G401.6 (cell line): Measurements from ENCODE around the gene BCAS3.

Experiments used
- FAIRE-seq: peaks from 2 replicates; lab custom pipeline; 2012; peaks lifted over from hg19 to GRCh38; lab: Jason Lieb, UNC

Gene BCAS3

GRCh38 chr17:61400066-61400716, 722.5 kb downstream of the BCAS3 start:
- FAIRE-seq, result no peak

- FAIRE-seq, result no peak
Observed at GRCh38 chr17:61400717-61401388, 723.2 kb downstream of the BCAS3 start.

- no peak for FAIRE-seq
Observed at GRCh38 chr17:61401389-61402072, 723.9 kb downstream of the BCAS3 start.

DNA sequence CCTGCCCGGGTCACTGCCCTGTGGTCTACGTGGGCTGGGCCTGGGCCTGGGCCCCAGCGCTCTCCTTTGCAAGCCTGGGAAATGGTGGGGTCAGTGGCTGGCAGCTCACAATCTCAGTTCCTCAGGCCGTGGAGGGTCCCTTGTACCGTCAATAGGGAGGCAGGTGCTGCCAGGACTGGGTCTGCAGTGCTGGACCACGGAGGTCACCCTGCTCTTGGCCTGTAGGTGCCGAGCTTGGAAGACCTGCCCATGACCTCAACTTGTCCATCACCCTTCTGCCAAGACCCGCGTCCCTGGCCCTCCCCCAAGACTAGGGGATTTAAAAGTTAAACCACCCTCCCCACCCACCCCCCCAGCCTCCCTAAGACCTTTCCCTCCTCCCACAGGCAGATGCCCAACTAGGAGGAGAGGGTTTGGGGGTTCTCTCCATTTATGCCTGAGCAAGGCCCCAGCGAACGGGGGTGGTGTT, 724.5 kb downstream of the BCAS3 start:
- FAIRE-seq, result no peak

- FAIRE-seq, result no peak
Observed at GRCh38 chr17:61402978-61403800, 725.5 kb downstream of the BCAS3 start.

DNA sequence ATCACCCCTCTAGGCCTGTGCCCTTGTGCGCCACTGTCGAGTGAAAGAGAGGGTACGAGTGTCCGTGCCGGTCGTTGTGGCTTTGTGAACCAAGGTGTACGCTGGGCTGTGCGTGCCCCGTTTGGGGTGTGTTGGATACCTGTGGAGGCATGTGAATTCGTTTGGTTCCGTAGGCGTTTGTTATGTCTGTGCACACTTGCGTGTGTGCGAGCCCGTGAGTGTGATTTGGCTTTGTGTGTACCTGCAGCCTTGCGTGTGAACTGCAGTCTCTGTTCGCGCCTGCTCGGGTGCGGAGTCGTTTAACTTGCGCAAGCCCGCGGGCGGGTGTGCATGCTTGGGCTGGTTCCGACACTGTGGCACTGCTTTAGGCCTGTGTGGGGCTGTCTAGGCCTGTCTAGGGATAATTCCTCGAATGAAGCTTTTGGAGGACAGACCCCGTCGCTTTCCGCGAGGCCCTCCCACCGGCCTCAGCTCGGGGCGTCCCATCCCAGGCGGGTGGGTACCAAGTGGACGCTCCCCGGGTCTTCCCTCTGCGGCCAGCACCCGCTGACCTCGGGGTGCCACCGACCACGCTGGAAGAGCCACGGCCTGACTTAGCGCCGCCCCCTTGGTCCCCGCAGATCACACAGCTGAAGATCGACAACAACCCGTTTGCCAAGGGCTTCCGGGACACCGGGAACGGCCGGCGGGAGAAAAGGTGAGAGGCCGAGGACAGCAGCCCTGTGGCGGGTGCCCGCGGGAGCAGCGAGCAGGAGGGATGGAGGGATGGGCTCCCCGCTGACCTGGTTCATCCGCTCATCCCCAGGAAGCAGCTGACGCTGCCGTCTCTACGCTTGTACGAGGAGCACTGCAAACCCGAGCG, 726.4 kb downstream of the BCAS3 start:
- no peak for FAIRE-seq

DNA sequence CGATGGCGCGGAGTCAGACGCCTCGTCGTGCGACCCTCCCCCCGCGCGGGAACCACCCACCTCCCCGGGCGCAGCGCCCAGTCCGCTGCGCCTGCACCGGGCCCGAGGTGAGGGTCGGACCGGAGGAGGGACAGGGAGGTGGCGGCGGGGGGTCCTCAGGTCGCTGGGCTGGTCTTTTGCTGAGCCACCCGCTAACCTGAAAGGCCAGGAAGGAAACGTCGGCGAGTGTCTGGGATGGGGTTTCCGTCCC, 726.9 kb downstream of the BCAS3 start:
- FAIRE-seq, result no peak

DNA sequence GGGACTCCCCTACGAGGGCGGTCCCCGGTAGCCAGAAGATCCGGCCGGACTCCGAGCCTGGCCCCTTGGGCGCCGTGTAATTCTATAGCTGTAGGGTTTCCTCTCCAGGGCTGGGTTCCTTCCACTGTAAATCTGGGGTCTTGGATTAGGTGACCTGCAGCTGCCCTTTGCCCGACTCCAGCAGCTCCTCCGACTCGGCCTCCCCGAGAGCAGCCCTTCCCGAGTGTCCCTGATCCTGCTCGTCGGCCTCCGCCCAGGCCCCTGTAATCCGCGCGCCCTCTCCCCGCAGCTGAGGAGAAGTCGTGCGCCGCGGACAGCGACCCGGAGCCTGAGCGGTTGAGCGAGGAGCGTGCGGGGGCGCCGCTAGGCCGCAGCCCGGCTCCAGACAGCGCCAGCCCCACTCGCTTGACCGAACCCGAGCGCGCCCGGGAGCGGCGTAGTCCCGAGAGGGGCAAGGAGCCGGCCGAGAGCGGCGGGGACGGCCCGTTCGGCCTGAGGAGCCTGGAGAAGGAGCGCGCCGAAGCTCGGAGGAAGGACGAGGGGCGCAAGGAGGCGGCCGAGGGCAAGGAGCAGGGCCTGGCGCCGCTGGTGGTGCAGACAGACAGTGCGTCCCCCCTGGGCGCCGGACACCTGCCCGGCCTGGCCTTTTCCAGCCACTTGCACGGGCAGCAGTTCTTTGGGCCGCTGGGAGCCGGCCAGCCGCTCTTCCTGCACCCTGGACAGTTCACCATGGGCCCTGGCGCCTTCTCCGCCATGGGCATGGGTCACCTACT, 727.4 kb downstream of the BCAS3 start:
- no peak for FAIRE-seq

- no peak for FAIRE-seq
Observed at GRCh38 chr17:61405686-61406536, 728.3 kb downstream of the BCAS3 start.

DNA sequence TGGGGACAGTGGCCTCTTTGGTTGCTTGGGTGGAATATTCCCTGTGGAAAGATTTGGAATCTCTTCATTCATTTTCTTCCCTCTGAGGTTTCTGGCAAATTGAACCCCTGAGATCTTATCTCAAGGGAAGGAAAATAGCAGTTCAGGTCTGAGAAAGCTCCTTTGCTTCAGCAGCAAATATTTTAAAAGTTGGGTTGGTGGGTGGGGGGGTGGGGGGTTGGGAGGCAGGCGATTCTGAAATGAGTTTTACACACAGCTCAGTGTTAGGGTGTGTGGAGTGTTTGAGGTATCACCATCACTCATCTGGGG, 728.8 kb downstream of the BCAS3 start:
- no peak for FAIRE-seq

GRCh38 chr17:61406971-61407911, 729.6 kb downstream of the BCAS3 start:
- FAIRE-seq, result no peak

- no peak for FAIRE-seq
Observed at GRCh38 chr17:61408151-61409041, 730.7 kb downstream of the BCAS3 start.

DNA sequence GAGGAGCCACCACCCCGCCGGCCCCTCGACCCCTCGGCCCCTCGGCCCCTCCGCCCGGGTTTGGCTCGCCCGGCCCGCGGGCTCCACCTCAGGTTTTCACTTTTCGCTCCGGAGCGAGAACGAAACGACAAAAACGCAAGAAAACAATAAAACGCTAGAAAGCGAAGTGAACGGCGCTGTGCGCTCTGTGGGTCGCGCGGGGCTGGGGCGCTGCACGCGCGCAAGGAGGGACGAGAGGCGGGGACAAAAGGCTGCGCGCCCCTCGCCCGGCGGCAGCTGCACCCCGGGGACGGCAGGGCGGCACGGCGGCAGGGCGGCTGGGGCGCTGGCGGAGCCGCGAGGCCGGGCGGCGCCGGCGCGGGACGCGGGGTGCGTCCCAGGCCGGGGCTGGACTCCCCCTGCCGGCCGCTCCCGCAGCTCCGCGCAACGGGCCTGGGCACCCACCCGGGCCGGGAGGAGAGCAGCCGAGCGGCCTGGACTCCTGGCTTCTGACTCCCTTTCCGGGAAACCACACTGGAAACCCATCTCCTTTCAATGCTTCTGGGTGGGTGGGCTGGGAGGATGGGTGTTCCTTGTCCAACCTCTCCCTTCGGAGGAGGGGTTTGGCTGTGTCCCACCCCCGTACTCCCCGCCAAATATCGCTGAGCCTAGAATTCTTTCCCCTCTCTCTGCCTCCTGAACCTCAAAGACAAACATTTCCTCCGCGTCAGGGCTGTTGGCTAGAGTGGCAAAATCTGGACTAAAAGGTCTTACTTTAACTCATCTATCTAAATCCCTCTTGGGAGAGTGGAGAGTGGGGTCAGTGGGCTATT, 731.9 kb downstream of the BCAS3 start:
- FAIRE-seq, result no peak

GRCh38 chr17:61410141-61411010, 732.7 kb downstream of the BCAS3 start:
- no peak for FAIRE-seq

DNA sequence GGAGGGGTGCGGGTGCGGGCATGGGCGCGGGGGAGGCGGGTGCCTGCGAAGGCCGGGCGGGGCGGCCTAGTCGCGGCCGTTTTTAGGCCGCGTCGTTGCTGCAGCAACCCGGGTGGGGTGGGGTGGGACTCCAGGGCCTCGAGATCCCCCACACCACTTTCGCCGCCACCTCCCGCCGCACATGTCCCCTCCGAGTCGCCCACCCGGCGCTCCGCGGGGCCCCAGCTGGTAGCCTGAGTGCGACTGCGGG, 733.3 kb downstream of the BCAS3 start:
- no peak for FAIRE-seq
